CD4-positive, alpha-beta T cell (primary cell): ENCODE measurements around the gene CCT7. TPM values are rescaled to one million over a fixed set of nuclear protein-coding genes. Genes with fewer than 3 reads are reported as not detected.

Source experiments
- ATAC-seq: fragments of 200-7000 bp; cut with Tn5 transposase; one replicate; pipeline ENCODE4 v1.10.0; 2022; ENCODE audit warnings: mild to moderate bottlenecking; ENCODE audit not compliant: poor library complexity
- CTCF ChIA-PET: fragments of 350-600 bp; sonication (Branson Sonifier 250); formaldehyde crosslinking; loops from one replicate; lab custom pipeline; 2021; ENCODE audit warnings: antibody characterized with exemption, inconsistent platforms; lab: Charles Lee
- POLR2A ChIA-PET: fragments of 350-600 bp; sonication (Branson Sonifier 250); formaldehyde crosslinking; loops from one replicate; lab custom pipeline; 2021; ENCODE audit warnings: antibody characterized with exemption, inconsistent platforms; lab: Charles Lee
- DNase-seq, 14 experiments: peaks; one replicate each; pipeline ENCODE4 v3.0.0-alpha.2; 2013 to 2020; ENCODE audit warnings: mixed read lengths in 2 of 14
- H3K27ac ChIP-seq, 2 donors: one replicate each; pipeline versions ENCODE4 v1.5.1 to v1.7.0; 2013; ENCODE audit warnings: low read length in 2 of 2, low read depth in 1 of 2, mild to moderate bottlenecking in 1 of 2
- H3K27me3 ChIP-seq, 2 experiments: 1 replicate in 1 of 2; 2 replicates in 1 of 2; pipeline versions ENCODE4 v1.6.1 to v1.7.0; 2013; ENCODE audit warnings: low read length in 2 of 2, control low read depth in 1 of 2, mild to moderate bottlenecking in 1 of 2, moderate library complexity in 1 of 2; ENCODE audit not compliant: insufficient read depth in 2 of 2, control insufficient read depth in 1 of 2
- H3K36me3 ChIP-seq: one replicate; pipeline ENCODE4 v1.6.1; 2013; ENCODE audit warnings: low read length, control low read depth; ENCODE audit not compliant: insufficient read depth
- H3K4me1 ChIP-seq: one replicate; pipeline ENCODE4 v1.6.1; 2013; ENCODE audit warnings: low read length, control low read depth; ENCODE audit not compliant: insufficient read depth
- H3K4me3 ChIP-seq: one replicate; pipeline ENCODE4 v1.5.1; 2013; ENCODE audit warnings: mild to moderate bottlenecking, low read length, moderate library complexity
- H3K9me3 ChIP-seq, 2 experiments: 1 replicate in 1 of 2; 2 replicates in 1 of 2; pipeline versions ENCODE4 v1.6.1 to v1.7.0; 2013; ENCODE audit warnings: low read length in 2 of 2, mild to moderate bottlenecking in 2 of 2, control low read depth in 1 of 2, moderate library complexity in 1 of 2; ENCODE audit not compliant: control insufficient read depth in 1 of 2, insufficient read depth in 1 of 2
- H3K27ac Mint-ChIP-seq: one replicate; pipeline ENCODE4 v1.8.0; 2020; ENCODE audit warnings: mixed read lengths
- H3K27me3 Mint-ChIP-seq: one replicate; pipeline ENCODE4 v1.8.0; 2021; ENCODE audit warnings: mixed read lengths
- H3K36me3 Mint-ChIP-seq: one replicate; pipeline ENCODE4 v1.8.0; 2021; ENCODE audit warnings: low read depth, mixed read lengths
- H3K4me1 Mint-ChIP-seq: one replicate; pipeline ENCODE4 v1.8.0; 2021; ENCODE audit warnings: low read depth, mixed read lengths
- H3K4me3 Mint-ChIP-seq: one replicate; pipeline ENCODE4 v1.8.0; 2020; ENCODE audit warnings: mild to moderate bottlenecking, mixed read lengths
- H3K9me3 Mint-ChIP-seq: one replicate; pipeline ENCODE4 v1.8.0; 2020; ENCODE audit warnings: mixed read lengths
- intact Hi-C, 2 experiments: fragments of 100-400 bp; cut with DNase I in 1 of 2; cut with micrococcal nuclease in 1 of 2; formaldehyde crosslinking; loops; one replicate each; pipeline versions ENCODE4 v1.15.1 to v1.9.0; 2023 to 2025; cut with DNase I, micrococcal nuclease
- total RNA-seq, 174 experiments: library from RNA in 2 of 174; stranded (reverse) in 2 of 174; gene quantifications; one replicate each; pipeline ENCODE4 v1.2.3 and lab custom pipeline; 2021 to 2026
- TF ChIP-seq, protein P1 (sequence below): fragments of 200-600 bp; IDR thresholded peaks from one replicate; pipeline ENCODE4 v1.8.0; 2022; ENCODE audit warnings: antibody characterized with exemption, mild to moderate bottlenecking

CCT7 gene
- total RNA-seq, 2 experiments from 2014 or later = 86.9 to 96.9 TPM

DNA sequence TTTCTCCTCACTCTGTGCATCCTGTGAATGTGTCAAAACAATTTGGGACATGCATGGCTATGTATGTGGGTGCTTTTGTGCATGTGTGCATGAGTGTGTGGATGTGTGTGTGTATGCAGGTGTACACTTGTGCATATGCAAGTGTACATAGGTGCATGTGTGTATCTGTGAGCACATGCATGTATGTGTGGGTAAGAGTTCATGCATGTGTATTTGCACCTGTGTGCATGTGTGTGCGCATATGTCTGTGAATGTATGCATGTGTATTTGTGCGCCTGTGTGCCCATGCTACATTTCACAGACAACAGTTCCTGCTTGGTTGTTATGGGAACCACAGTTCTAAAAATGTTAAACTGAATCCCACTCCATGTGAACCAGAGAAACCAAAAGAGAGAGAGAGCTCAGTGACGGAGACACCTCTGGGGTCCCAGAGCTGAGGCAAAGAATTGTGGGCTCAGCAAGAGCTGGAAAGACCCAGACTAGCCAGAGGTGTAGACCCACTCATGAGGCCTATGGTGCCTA, 52.1 kb downstream of the CCT7 start:
- DNase-seq (no peak), ATAC-seq (no peak)
- Histone ChIP-seq H3K9me3 (peaks cover 0 to 4% of the 10 kb centered on the region in 2 experiments), H3K27ac (no peak overlapping the region), H3K4me1 (peaks cover 26% of the 10 kb centered on the region), H3K27me3 (peaks cover 7 to 10% of the 10 kb centered on the region in 2 experiments), H3K4me3 (no peak overlapping the region), H3K36me3 (no peaks in the 10 kb centered on the region)
- no peak overlapping the region for H3K27ac Mint-ChIP-seq
- H3K4me1 Mint-ChIP-seq = peaks cover 34% of the 10 kb centered on the region
- CTCF ChIA-PET = no interaction called here
- H3K4me3 Mint-ChIP-seq = peak overlapping the region; percentile 52
- no peaks in the 10 kb centered on the region for H3K9me3 Mint-ChIP-seq
- H3K36me3 Mint-ChIP-seq = no peaks in the 10 kb centered on the region
- peaks cover 29% of the 10 kb centered on the region for H3K27me3 Mint-ChIP-seq
- POLR2A ChIA-PET = interaction anchor here (2.9 kb wide), 1 partner anchor 53 kb away, joined by 25 read pairs; the partner anchor contains the start of genes CCT7 and PRADC1
- TF ChIP-seq, protein P1, sequence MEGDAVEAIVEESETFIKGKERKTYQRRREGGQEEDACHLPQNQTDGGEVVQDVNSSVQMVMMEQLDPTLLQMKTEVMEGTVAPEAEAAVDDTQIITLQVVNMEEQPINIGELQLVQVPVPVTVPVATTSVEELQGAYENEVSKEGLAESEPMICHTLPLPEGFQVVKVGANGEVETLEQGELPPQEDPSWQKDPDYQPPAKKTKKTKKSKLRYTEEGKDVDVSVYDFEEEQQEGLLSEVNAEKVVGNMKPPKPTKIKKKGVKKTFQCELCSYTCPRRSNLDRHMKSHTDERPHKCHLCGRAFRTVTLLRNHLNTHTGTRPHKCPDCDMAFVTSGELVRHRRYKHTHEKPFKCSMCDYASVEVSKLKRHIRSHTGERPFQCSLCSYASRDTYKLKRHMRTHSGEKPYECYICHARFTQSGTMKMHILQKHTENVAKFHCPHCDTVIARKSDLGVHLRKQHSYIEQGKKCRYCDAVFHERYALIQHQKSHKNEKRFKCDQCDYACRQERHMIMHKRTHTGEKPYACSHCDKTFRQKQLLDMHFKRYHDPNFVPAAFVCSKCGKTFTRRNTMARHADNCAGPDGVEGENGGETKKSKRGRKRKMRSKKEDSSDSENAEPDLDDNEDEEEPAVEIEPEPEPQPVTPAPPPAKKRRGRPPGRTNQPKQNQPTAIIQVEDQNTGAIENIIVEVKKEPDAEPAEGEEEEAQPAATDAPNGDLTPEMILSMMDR = no peak
- intact Hi-C loops = loop anchor here in 1 of 2 experiments (10.0 kb wide), 3 partner anchors 449 to 1669 kb away; partner anchors contain the start of genes EXOC6B, POLE4 and TPRKB

DNA sequence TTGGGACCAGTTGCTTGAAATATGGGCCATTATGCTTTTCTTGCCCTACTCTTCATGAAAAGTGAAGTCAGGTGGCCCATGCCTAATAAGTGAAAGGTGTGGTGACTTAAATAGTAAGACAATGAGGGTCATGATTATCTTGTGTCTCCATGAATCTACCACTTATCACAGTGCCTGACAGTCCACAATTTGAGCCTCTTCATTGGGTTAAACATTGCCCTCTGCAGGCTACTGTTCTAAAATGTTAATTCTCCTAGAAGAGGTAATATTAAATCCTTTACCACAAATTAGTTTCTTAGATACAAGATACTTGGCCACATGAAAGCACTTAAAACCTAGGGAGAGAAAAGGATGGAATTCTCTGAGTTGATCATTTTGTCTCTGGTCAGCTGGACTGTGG, 55.2 kb downstream of the CCT7 start:
- peaks cover 54% of the 10 kb centered on the region for H3K27me3 Mint-ChIP-seq
- H3K4me1 ChIP-seq = peaks cover 42% of the 10 kb centered on the region
- H3K27ac Mint-ChIP-seq = no peak overlapping the region
- H3K27me3 ChIP-seq = peaks cover 26 to 39% of the 10 kb centered on the region in 2 experiments
- DNase-seq (no peak), ATAC-seq (no peak)
- no peak overlapping the region for H3K4me3 ChIP-seq
- H3K4me3 Mint-ChIP-seq = no peak overlapping the region
- H3K9me3 ChIP-seq = peaks cover 1 to 21% of the 10 kb centered on the region in 2 experiments
- intact Hi-C loops = loop anchor here in 1 of 2 experiments (10.0 kb wide), 3 partner anchors 445 to 1665 kb away; partner anchors contain the start of genes EXOC6B, POLE4 and TPRKB
- TF ChIP-seq, protein P1 = no peak
- ChIA-PET POLR2A (interaction anchor here (4.9 kb wide), 1 partner anchor 55 kb away, joined by 46 read pairs; the partner anchor contains the start of genes CCT7 and PRADC1), CTCF (interaction anchor here (3.0 kb wide), 1 partner anchor 55 kb away, joined by 14 read pairs; the partner anchor contains the start of genes CCT7 and PRADC1)
- no peaks in the 10 kb centered on the region for H3K9me3 Mint-ChIP-seq
- no peaks in the 10 kb centered on the region for H3K36me3 Mint-ChIP-seq
- H3K4me1 Mint-ChIP-seq = peaks cover 34% of the 10 kb centered on the region
- no peaks in the 10 kb centered on the region for H3K36me3 ChIP-seq
- H3K27ac ChIP-seq = no peak overlapping the region

DNA sequence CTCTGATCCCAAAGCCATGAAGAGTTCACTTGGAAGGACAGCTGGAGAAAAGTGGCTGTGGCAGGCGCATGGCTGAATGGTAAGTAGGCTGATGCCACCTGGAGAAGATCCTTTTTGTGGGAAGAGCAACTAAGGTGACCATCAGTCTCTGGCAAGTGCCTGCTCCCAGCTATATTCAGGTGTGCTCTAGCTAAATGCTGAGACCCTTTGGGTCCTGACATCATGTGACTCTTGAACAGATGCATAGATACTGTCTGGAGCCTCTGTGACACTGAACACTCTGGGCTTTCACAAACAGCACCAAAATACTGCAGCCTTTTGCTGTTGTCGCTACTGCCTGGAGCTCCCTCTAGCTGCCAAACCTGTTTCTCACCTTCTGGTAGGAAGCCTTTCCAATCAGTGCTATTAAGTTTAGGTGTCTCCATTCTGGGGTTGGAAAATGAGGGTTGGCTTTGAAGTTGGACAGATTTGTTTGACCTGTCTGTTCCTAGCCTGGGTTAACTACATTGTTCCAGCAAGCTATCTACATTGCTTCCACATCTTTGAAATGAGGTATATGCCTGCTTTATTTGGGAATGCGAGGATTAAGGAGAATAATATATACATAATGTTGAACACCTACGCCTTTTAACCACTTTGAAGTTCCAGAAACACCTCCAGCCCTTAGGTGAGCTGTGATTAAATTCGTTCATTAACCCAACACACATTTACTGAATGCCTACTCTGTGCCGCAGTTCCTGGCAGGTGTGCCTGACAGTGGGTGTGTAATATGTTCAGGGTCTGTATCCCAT, 56.1 kb downstream of the CCT7 start:
- Mint-ChIP-seq H3K4me3 (peak overlapping the region; percentile 62), H3K36me3 (no peaks in the 10 kb centered on the region), H3K9me3 (no peaks in the 10 kb centered on the region), H3K27me3 (peaks cover 63% of the 10 kb centered on the region), H3K4me1 (peaks cover 30% of the 10 kb centered on the region), H3K27ac (no peak overlapping the region)
- H3K36me3 ChIP-seq = no peaks in the 10 kb centered on the region
- intact Hi-C loops = loop anchor here in 1 of 2 experiments (2.0 to 5.0 kb wide), 4 partner anchors 21 to 97 kb away; partner anchors contain the start of genes ALMS1, CCT7, PRADC1 and SMYD5
- ATAC-seq = no peak
- H3K27me3 ChIP-seq = peaks cover 36 to 48% of the 10 kb centered on the region in 2 experiments
- H3K9me3 ChIP-seq = peaks cover 4 to 21% of the 10 kb centered on the region in 2 experiments
- no peak overlapping the region for H3K27ac ChIP-seq
- ChIA-PET POLR2A (interaction anchor here (0.8 to 4.9 kb wide), 6 partner anchors 10 to 95 kb away, joined by 3 to 46 read pairs (median 3); partner anchors contain the start of genes ALMS1, CCT7 and PRADC1), CTCF (interaction anchor here (0.6 to 3.0 kb wide), 6 partner anchors 44 to 113 kb away, joined by 3 to 14 read pairs (median 5); partner anchors contain the start of genes CCT7 and PRADC1)
- H3K4me3 ChIP-seq = no peak overlapping the region
- TF ChIP-seq, protein P1 = peak; percentile 62
- peak in 10 of 14 experiments; percentile 26 to 69 (median 40) for DNase-seq
- H3K4me1 ChIP-seq = peaks cover 33% of the 10 kb centered on the region
